Midbrain (tissue), 1 donor: ENCODE data around the gene ELOVL5.

Source experiments
- DNase-seq: peaks from one replicate; lab custom pipeline; 2025; lab: John Stamatoyannopoulos, UW

Gene ELOVL5

GRCh38 chr6:53240139-53240538, 108.6 kb downstream of the ELOVL5 start:
- DNase-seq = no peak

GRCh38 chr6:53239526-53239925, 109.2 kb downstream of the ELOVL5 start:
- DNase-seq = no peak

GRCh38 chr6:53238311-53238710, 110.4 kb downstream of the ELOVL5 start:
- DNase-seq = no peak

- no peak for DNase-seq
These were observed 112.5 kb downstream of the ELOVL5 start for GRCh38 chr6:53236241-53236640.

GRCh38 chr6:53235508-53235907, 113.2 kb downstream of the ELOVL5 start:
- no peak for DNase-seq

GRCh38 chr6:53233309-53233708, 115.4 kb downstream of the ELOVL5 start:
- DNase-seq = no peak

- DNase-seq = no peak
These were observed 117.8 kb downstream of the ELOVL5 start for GRCh38 chr6:53230775-53231467.

GRCh38 chr6:53227847-53228246, 120.9 kb downstream of the ELOVL5 start:
- no peak for DNase-seq

- no peak for DNase-seq
These were observed 128.1 kb downstream of the ELOVL5 start for GRCh38 chr6:53220605-53221004.
